Activated naive CD8-positive, alpha-beta T cell treated with anti-CD3 and anti-CD28 coated beads, Interleukin-2, amount 50 U/mL, for 24 hours (primary cell): ENCODE measurements around the gene CNR1.
A peak's percentile ranks its signal among the peaks of the same experiment; 100 is the strongest.
"Not testable (repeated sequence)": the region's sequence is repeated elsewhere in the genome, so short reads cannot be mapped to it uniquely, and the experiment has no call there.

Experiments used
- ATAC-seq: fragments of 150-1000 bp; cut with Tn5 transposase; one replicate; pipeline ENCODE4 v1.10.0; 2021
- DNase-seq: peaks from one replicate; pipeline ENCODE4 v3.0.0; 2021
- H3K27ac Mint-ChIP-seq: one replicate; pipeline ENCODE4 v1.8.0; 2021; ENCODE audit warnings: mild to moderate bottlenecking, mixed read lengths
- H3K27me3 Mint-ChIP-seq: one replicate; pipeline ENCODE4 v1.8.0; 2021; ENCODE audit warnings: mixed read lengths
- H3K36me3 Mint-ChIP-seq: one replicate; pipeline ENCODE4 v1.8.0; 2021; ENCODE audit warnings: low read depth, mixed read lengths
- H3K4me1 Mint-ChIP-seq: one replicate; pipeline ENCODE4 v1.8.0; 2021; ENCODE audit warnings: mixed read lengths
- H3K4me3 Mint-ChIP-seq: one replicate; pipeline ENCODE4 v1.8.0; 2021; ENCODE audit warnings: mild to moderate bottlenecking, moderate library complexity, mixed read lengths
- H3K9me3 Mint-ChIP-seq: one replicate; pipeline ENCODE4 v1.8.0; 2021; ENCODE audit warnings: mixed read lengths

The CNR1 gene

GRCh38 chr6:88165844-88166492 lies at the start of gene CNR1:
CNR1 (minus strand) TSS chr6:88166347; CDS start chr6:88145274, 21,073 bp downstream.
- Mint-ChIP-seq H3K27me3 (peaks cover 75% of the 10 kb centered on the region), H3K36me3 (no peaks in the 10 kb centered on the region), H3K4me3 (peak within 1 kb of the TSS; percentile 67), H3K4me1 (peaks cover 15% of the 10 kb centered on the region), H3K9me3 (no peaks in the 10 kb centered on the region), H3K27ac (no peak within 1 kb of the TSS)
- DNase-seq, result peak; percentile 25
- ATAC-seq, result peak; percentile 54

- DNase-seq (no peak), ATAC-seq (no peak)
- H3K4me3 Mint-ChIP-seq, result no peak overlapping the region
- no peaks in the 10 kb centered on the region for H3K4me1 Mint-ChIP-seq
- no peaks in the 10 kb centered on the region for H3K9me3 Mint-ChIP-seq
- peaks cover 2% of the 10 kb centered on the region for H3K27me3 Mint-ChIP-seq
- no peak overlapping the region for H3K27ac Mint-ChIP-seq
- no peaks in the 10 kb centered on the region for H3K36me3 Mint-ChIP-seq
Measured at GRCh38 chr6:88211446-88211845, 45.3 kb upstream of the CNR1 start.

- no peak overlapping the region for H3K27ac Mint-ChIP-seq
Measured at GRCh38 chr6:88209301-88209700, 43.2 kb upstream of the CNR1 start.

GRCh38 chr6:88208726-88209125 lies 42.6 kb upstream of the CNR1 start:
- Mint-ChIP-seq H3K27ac (no peak overlapping the region), H3K36me3 (no peaks in the 10 kb centered on the region), H3K4me1 (no peaks in the 10 kb centered on the region)

More at GRCh38 chr6:88209301-88209700, 43.2 kb upstream of the CNR1 start:
- H3K4me1 Mint-ChIP-seq, result no peaks in the 10 kb centered on the region
- DNase-seq, result no peak
- no peak for ATAC-seq
- H3K27me3 Mint-ChIP-seq, result peaks cover 2% of the 10 kb centered on the region
- peaks cover 11% of the 10 kb centered on the region for H3K9me3 Mint-ChIP-seq
- no peaks in the 10 kb centered on the region for H3K36me3 Mint-ChIP-seq
- H3K4me3 Mint-ChIP-seq, result no peak overlapping the region

GRCh38 chr6:88201734-88202133 lies 35.6 kb upstream of the CNR1 start:
- H3K27me3 Mint-ChIP-seq, H3K4me1 Mint-ChIP-seq, H3K36me3 Mint-ChIP-seq, H3K27ac Mint-ChIP-seq, ATAC-seq, H3K4me3 Mint-ChIP-seq, DNase-seq: not testable (repeated sequence)
- peaks cover 23% of the 10 kb centered on the region for H3K9me3 Mint-ChIP-seq

More at GRCh38 chr6:88208726-88209125, 42.6 kb upstream of the CNR1 start:
- peaks cover 11% of the 10 kb centered on the region for H3K9me3 Mint-ChIP-seq
- DNase-seq (no peak), ATAC-seq (no peak)
- peaks cover 2% of the 10 kb centered on the region for H3K27me3 Mint-ChIP-seq
- H3K4me3 Mint-ChIP-seq, result no peak overlapping the region

DNA sequence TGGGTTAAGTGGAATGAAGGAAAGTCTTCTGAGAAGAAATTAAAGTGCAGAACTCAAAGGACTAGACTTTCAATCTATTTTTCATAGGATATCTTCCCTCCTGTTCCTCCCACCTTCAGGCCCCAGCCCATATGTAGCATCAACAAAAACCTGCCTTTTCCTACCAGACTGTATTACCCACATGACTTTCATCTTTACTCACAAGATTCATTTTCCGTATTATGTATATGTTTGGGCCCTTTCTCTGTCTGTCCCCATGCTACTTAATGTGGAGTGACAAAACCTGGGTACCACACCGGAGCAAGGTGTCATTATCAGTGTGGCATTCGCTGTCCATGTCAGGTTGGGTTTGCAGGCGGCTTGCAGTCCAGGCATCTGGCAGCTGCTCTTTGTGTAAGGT lies 18.8 kb upstream of the CNR1 start:
- H3K4me3 Mint-ChIP-seq, result no peak overlapping the region
- H3K27ac Mint-ChIP-seq, result no peak overlapping the region
- no peak for ATAC-seq

DNA sequence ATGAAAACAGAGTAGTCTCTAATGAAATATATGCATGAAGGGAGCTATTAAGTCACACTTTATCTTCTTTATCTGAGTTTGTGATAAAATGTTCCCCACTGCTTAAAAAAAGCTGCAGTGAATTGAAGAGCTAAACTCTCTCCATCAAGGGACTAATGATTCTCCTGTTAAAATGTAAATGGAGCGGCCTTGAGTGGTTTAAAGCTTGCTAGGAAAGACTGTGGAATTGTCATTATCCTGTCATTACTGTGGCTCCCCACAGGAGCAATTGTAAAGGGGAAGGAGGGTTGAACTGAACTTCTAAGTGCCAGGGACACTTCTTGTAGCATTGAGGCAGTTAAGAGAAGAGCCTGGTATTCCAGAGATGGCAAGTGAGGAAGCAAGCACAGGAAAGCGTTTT lies 17.3 kb upstream of the CNR1 start:
- Mint-ChIP-seq H3K9me3 (no peaks in the 10 kb centered on the region), H3K4me1 (peaks cover 5% of the 10 kb centered on the region), H3K36me3 (no peaks in the 10 kb centered on the region), H3K27ac (no peak overlapping the region), H3K4me3 (no peak overlapping the region), H3K27me3 (peaks cover 8% of the 10 kb centered on the region)
- no peak for DNase-seq
- no peak for ATAC-seq

More for the DNA sequence above, 18.8 kb upstream of the CNR1 start:
- Mint-ChIP-seq H3K36me3 (no peaks in the 10 kb centered on the region), H3K4me1 (peaks cover under 1% of the 10 kb centered on the region), H3K9me3 (no peaks in the 10 kb centered on the region), H3K27me3 (peaks cover 8% of the 10 kb centered on the region)
- DNase-seq, result no peak

DNA sequence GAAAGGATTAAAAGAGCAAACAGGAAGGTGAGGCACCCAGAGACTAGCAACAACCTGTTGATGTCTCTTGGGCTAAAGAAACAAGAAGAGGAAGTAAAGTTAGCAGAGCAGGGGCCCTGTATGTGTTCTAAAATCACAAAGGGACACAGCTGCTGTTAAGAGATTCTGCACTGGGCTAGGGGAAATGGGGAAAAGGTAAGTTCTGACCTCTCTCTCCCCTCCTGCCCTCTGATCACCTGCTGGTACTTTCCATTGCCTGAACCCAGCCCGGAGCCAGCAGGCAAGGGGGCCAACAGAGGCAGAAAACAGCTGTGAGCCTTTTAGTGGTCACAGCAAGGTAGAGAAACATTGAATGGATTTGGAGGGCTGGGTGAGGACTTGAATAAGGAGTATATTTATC lies 13.5 kb upstream of the CNR1 start:
- Mint-ChIP-seq H3K36me3 (no peaks in the 10 kb centered on the region), H3K4me3 (no peak overlapping the region), H3K9me3 (no peaks in the 10 kb centered on the region), H3K27me3 (peaks cover 20% of the 10 kb centered on the region), H3K4me1 (peaks cover 13% of the 10 kb centered on the region), H3K27ac (no peak overlapping the region)
- ATAC-seq (no peak), DNase-seq (no peak)

DNA sequence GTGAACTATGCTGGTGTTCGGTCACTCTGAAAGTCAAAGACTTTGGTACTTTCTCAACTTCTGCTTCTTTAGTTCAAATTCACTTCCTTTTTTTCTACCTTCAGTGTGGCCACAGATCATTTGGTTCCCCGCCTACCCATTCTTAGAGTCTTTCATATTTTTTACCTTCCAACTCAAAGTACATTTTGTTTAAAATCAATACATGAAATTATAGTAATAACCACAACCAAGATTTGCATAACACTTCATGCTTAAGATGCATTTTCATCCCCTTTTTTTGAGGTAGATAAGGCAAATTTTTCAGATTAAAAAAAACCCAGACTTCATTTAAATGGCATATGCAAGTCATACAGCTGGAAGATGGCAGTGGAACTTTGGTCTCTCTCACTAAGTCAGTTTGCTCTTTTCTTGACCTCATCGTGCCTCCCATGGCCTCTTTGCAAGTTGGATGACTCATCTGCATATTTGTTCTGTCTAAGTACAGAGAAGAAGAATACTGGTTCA lies 11.9 kb upstream of the CNR1 start:
- no peaks in the 10 kb centered on the region for H3K36me3 Mint-ChIP-seq
- H3K27ac Mint-ChIP-seq, result no peak overlapping the region
- no peak for DNase-seq
- ATAC-seq, result no peak
- peaks cover 13% of the 10 kb centered on the region for H3K4me1 Mint-ChIP-seq
- H3K9me3 Mint-ChIP-seq, result no peaks in the 10 kb centered on the region
- peaks cover 22% of the 10 kb centered on the region for H3K27me3 Mint-ChIP-seq
- H3K4me3 Mint-ChIP-seq, result no peak overlapping the region

DNA sequence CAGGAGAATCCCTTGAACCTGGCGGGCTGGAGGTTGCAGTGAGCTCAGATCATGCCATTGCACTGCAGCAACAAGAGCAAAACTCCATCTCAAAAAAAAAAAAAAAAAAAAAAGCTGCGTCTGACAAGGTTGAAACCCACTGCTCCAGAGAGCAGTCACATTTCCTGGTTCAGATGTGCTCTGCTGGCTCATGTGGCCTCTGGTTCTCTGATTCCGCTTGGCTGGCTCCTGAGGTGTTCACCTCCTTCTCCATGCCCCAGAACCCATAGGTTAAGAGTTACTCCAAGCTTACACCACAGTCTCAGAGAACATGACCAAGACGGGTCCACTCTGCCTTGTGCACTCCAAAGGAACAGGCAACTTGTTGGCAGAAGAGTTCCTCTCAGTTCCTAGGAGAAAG lies 8.8 kb upstream of the CNR1 start:
- H3K36me3 Mint-ChIP-seq, result no peaks in the 10 kb centered on the region
- peaks cover 24% of the 10 kb centered on the region for H3K27me3 Mint-ChIP-seq
- DNase-seq (no peak), ATAC-seq (no peak)
- peaks cover 12% of the 10 kb centered on the region for H3K4me1 Mint-ChIP-seq
- no peaks in the 10 kb centered on the region for H3K9me3 Mint-ChIP-seq
- no peak overlapping the region for H3K4me3 Mint-ChIP-seq
- H3K27ac Mint-ChIP-seq, result no peak overlapping the region

- DNase-seq (no peak), ATAC-seq (no peak)
- H3K36me3 Mint-ChIP-seq, result no peaks in the 10 kb centered on the region
- no peaks in the 10 kb centered on the region for H3K9me3 Mint-ChIP-seq
- H3K27me3 Mint-ChIP-seq, result peaks cover 48% of the 10 kb centered on the region
- no peak overlapping the region for H3K27ac Mint-ChIP-seq
- peaks cover 9% of the 10 kb centered on the region for H3K4me1 Mint-ChIP-seq
- no peak overlapping the region for H3K4me3 Mint-ChIP-seq
Measured at GRCh38 chr6:88171312-88171711, 5.2 kb upstream of the CNR1 start.

- Mint-ChIP-seq H3K27ac (no peak overlapping the region), H3K4me3 (no peak overlapping the region), H3K9me3 (no peaks in the 10 kb centered on the region), H3K4me1 (peaks cover 15% of the 10 kb centered on the region), H3K36me3 (no peaks in the 10 kb centered on the region), H3K27me3 (peaks cover 66% of the 10 kb centered on the region)
- no peak for ATAC-seq
- no peak for DNase-seq
Measured at GRCh38 chr6:88168362-88168761, 2.2 kb upstream of the CNR1 start.

DNA sequence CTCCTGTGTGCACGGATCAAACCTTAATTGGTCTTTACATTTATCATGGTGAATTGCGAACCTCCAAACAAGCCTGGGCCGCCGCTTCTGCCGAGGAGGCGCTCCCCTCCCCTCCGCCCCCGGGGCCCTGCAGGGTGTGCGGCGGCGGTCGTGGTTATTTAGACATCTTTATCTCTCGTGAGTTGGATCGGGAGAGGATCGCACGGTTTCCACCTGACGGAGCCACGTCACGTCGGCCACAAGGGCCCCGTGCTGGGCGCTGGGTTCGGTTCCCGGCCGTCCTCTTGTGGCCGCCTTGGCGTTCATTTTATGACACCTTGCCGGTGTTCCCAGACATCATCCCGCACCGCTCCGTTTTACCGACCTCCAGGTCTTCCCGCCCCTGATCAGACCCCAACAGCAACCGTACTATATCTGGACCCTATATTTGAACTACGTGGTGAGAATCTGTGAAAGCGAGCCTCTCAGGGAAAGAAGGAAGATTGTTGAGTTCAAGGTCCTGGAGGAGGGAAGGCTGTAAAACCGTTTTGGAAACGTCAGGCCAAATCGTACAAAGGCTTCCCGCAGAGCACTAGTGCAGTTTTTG lies 1.3 kb upstream of the CNR1 start:
- peak; percentile 18 for ATAC-seq

GRCh38 chr6:88166493-88167351 lies 575 bp upstream of the CNR1 start:
- H3K36me3 Mint-ChIP-seq, result no peaks in the 10 kb centered on the region
- H3K27me3 Mint-ChIP-seq, result peaks cover 73% of the 10 kb centered on the region
- H3K9me3 Mint-ChIP-seq, result no peaks in the 10 kb centered on the region
- H3K4me3 Mint-ChIP-seq, result peak overlapping the region; percentile 67
- H3K27ac Mint-ChIP-seq, result no peak overlapping the region
- H3K4me1 Mint-ChIP-seq, result peaks cover 15% of the 10 kb centered on the region
- ATAC-seq (peak; percentile 31), DNase-seq (peak; percentile 7)

More for the DNA sequence above, 1.3 kb upstream of the CNR1 start:
- H3K4me1 Mint-ChIP-seq, result peaks cover 15% of the 10 kb centered on the region
- no peak overlapping the region for H3K27ac Mint-ChIP-seq
- DNase-seq, result peak; percentile 18
- peak overlapping the region; percentile 63 for H3K4me3 Mint-ChIP-seq
- H3K27me3 Mint-ChIP-seq, result peaks cover 67% of the 10 kb centered on the region
- no peaks in the 10 kb centered on the region for H3K9me3 Mint-ChIP-seq
- no peaks in the 10 kb centered on the region for H3K36me3 Mint-ChIP-seq
